ENCODE measurements around the gene SLC11A1. TPM values are rescaled to one million over a fixed set of nuclear protein-coding genes. Genes with fewer than 3 reads are reported as not detected.

SLC11A1 gene
- total RNA-seq, result under 1 TPM; 0.10 to 0.26 TPM

GRCh38 chr2:218381916-218382366 is at the start of gene SLC11A1:
Gene SLC11A1 (plus strand): TSS chr2:218382273. CDS start chr2:218382369, 96 bp downstream.
- Mint-ChIP-seq H3K9me3 (no peaks in the 10 kb centered on the region), H3K36me3 (no peaks in the 10 kb centered on the region), H3K27me3 (peaks cover 2% of the 10 kb centered on the region), H3K4me3 (no peak within 1 kb of the TSS), H3K4me1 (ENCODE audit: low read depth) (no peaks in the 10 kb centered on the region), H3K27ac (no peak within 1 kb of the TSS)
- ChIA-PET POLR2A (no interaction called here), CTCF (no interaction called here)
- no peak for DNase-seq
- intact Hi-C loops (cut with micrococcal nuclease), result no loop called here

- intact Hi-C loops (cut with micrococcal nuclease), result no loop called here
- DNase-seq, result no peak
- H3K27ac Mint-ChIP-seq, result no peak overlapping the region
- no peaks in the 10 kb centered on the region for H3K36me3 Mint-ChIP-seq
- H3K4me1 Mint-ChIP-seq (ENCODE audit: low read depth), result peaks cover 3% of the 10 kb centered on the region
- no peaks in the 10 kb centered on the region for H3K27me3 Mint-ChIP-seq
- CTCF ChIA-PET, result interaction anchor here (0.6 to 1.4 kb wide), 3 partner anchors 25 to 37 kb away, joined by 3 to 4 read pairs (median 4); partner anchors contain the start of gene CATIP
- POLR2A ChIA-PET, result no interaction called here
- no peak overlapping the region for H3K4me3 Mint-ChIP-seq
- H3K9me3 Mint-ChIP-seq, result no peaks in the 10 kb centered on the region
These were observed 49.8 kb upstream of the SLC11A1 start for GRCh38 chr2:218332288-218332687.

GRCh38 chr2:218332920-218333645 is 49.0 kb upstream of the SLC11A1 start:
- CTCF ChIA-PET, result interaction anchor here (1.0 kb wide), 1 partner anchor 24 kb away, joined by 3 read pairs; the partner anchor contains the start of gene CATIP
- H3K9me3 Mint-ChIP-seq, result no peaks in the 10 kb centered on the region
- DNase-seq, result peak; percentile 28
- POLR2A ChIA-PET, result no interaction called here
- intact Hi-C loops (cut with micrococcal nuclease), result no loop called here
- H3K36me3 Mint-ChIP-seq, result no peaks in the 10 kb centered on the region
- H3K4me3 Mint-ChIP-seq, result no peak overlapping the region
- H3K27ac Mint-ChIP-seq, result no peak overlapping the region
- H3K27me3 Mint-ChIP-seq, result no peaks in the 10 kb centered on the region
- H3K4me1 Mint-ChIP-seq (ENCODE audit: low read depth), result peaks cover 3% of the 10 kb centered on the region

DNA sequence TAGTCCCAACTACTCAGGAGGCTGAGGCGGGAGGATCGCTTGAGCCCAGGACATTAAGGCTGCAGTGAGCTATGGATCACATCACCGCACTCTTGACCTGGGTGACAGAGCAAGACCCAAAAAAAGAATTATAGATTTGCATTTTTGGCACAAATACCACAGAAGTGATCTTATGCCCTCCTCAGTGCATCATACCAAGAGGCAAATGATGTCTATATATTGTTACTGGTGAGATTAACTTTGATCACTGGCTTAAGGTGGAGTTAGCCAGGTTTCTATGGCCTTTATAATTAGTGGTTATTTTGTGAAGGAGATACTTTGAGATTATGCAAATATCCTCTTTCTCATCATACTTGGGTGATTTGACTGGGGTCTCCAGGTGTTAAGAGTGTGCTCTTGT is 47.5 kb upstream of the SLC11A1 start:
- no peak for DNase-seq
- ChIA-PET CTCF (no interaction called here), POLR2A (no interaction called here)
- intact Hi-C loops (cut with micrococcal nuclease), result no loop called here
- Mint-ChIP-seq H3K4me3 (no peak overlapping the region), H3K4me1 (ENCODE audit: low read depth) (peaks cover 3% of the 10 kb centered on the region), H3K27me3 (no peaks in the 10 kb centered on the region), H3K36me3 (no peaks in the 10 kb centered on the region), H3K27ac (no peak overlapping the region), H3K9me3 (no peaks in the 10 kb centered on the region)

- Mint-ChIP-seq H3K27me3 (no peaks in the 10 kb centered on the region), H3K9me3 (no peaks in the 10 kb centered on the region), H3K4me1 (ENCODE audit: low read depth) (no peaks in the 10 kb centered on the region), H3K36me3 (no peaks in the 10 kb centered on the region), H3K27ac (no peak overlapping the region), H3K4me3 (no peak overlapping the region)
- ChIA-PET CTCF (interaction anchor here (1.1 kb wide), 1 partner anchor 39 kb away, joined by 3 read pairs; no protein-coding TSS in a partner anchor), POLR2A (no interaction called here)
- intact Hi-C loops (cut with micrococcal nuclease), result no loop called here
- DNase-seq, result no peak
These were observed 41.4 kb upstream of the SLC11A1 start for GRCh38 chr2:218340656-218341055.

- H3K4me3 Mint-ChIP-seq, result no peak overlapping the region
- no peaks in the 10 kb centered on the region for H3K9me3 Mint-ChIP-seq
- CTCF ChIA-PET, result interaction anchor here (1.1 kb wide), 1 partner anchor 39 kb away, joined by 3 read pairs; no protein-coding TSS in a partner anchor
- H3K4me1 Mint-ChIP-seq (ENCODE audit: low read depth), result no peaks in the 10 kb centered on the region
- no peaks in the 10 kb centered on the region for H3K27me3 Mint-ChIP-seq
- intact Hi-C loops (cut with micrococcal nuclease), result no loop called here
- POLR2A ChIA-PET, result no interaction called here
- no peaks in the 10 kb centered on the region for H3K36me3 Mint-ChIP-seq
- DNase-seq, result no peak
- H3K27ac Mint-ChIP-seq, result no peak overlapping the region
These were observed 40.7 kb upstream of the SLC11A1 start for GRCh38 chr2:218341381-218341780.

GRCh38 chr2:218342837-218343236 is 39.2 kb upstream of the SLC11A1 start:
- CTCF ChIA-PET, result interaction anchor here (1.4 kb wide), 1 partner anchor 13 kb away, joined by 3 read pairs; the partner anchor contains the start of gene CATIP
- H3K9me3 Mint-ChIP-seq, result no peaks in the 10 kb centered on the region

GRCh38 chr2:218343591-218343990 is 38.5 kb upstream of the SLC11A1 start:
- Mint-ChIP-seq H3K4me1 (ENCODE audit: low read depth) (no peaks in the 10 kb centered on the region), H3K36me3 (no peaks in the 10 kb centered on the region), H3K9me3 (no peaks in the 10 kb centered on the region), H3K27ac (no peak overlapping the region), H3K27me3 (no peaks in the 10 kb centered on the region), H3K4me3 (no peak overlapping the region)
- intact Hi-C loops (cut with micrococcal nuclease), result no loop called here
- POLR2A ChIA-PET, result no interaction called here
- CTCF ChIA-PET, result interaction anchor here (1.5 kb wide), 1 partner anchor 42 kb away, joined by 4 read pairs; no protein-coding TSS in a partner anchor
- no peak for DNase-seq

More at GRCh38 chr2:218342837-218343236, 39.2 kb upstream of the SLC11A1 start:
- Mint-ChIP-seq H3K4me1 (ENCODE audit: low read depth) (no peaks in the 10 kb centered on the region), H3K36me3 (no peaks in the 10 kb centered on the region), H3K4me3 (no peak overlapping the region), H3K27me3 (no peaks in the 10 kb centered on the region), H3K27ac (no peak overlapping the region)
- intact Hi-C loops (cut with micrococcal nuclease), result no loop called here
- POLR2A ChIA-PET, result no interaction called here
- no peak for DNase-seq

DNA sequence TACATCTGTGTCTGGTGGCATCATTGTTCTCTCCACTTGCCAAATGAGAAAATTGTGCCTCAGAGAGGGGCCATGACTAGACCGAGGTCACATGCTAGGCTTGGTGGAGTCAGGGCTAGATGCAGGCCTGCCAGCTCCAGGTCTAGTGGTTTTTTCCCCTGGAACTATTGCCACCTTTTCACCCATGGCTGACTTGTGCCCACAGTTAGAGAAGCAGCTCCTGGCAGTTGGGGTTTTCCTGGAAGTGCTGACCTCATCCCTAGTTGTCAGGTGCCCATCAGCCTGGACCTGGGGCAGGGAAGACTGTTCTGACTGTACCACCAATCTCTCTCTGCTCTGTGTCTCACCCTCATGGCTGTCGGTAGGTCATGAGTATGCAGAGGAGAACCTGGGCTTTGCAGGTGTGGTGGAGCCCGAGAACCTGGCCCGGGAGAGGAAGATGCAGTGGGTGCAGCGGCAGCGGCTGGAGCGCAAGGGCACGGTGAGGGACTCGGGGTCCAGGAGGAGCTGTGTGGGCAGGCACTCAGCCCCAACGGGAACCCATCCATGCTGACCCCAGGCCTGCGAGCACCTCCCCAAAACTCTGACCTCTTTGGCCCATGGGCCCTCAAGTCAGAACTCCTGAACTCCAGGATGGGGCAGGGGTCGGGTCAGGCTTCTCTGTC is 37.9 kb upstream of the SLC11A1 start:
- H3K27me3 Mint-ChIP-seq, result no peaks in the 10 kb centered on the region
- POLR2A ChIA-PET, result no interaction called here
- no peaks in the 10 kb centered on the region for H3K9me3 Mint-ChIP-seq
- H3K4me1 Mint-ChIP-seq (ENCODE audit: low read depth), result no peaks in the 10 kb centered on the region
- CTCF ChIA-PET, result interaction anchor here (1.5 kb wide), 1 partner anchor 43 kb away, joined by 4 read pairs; no protein-coding TSS in a partner anchor
- no peak for DNase-seq
- no peaks in the 10 kb centered on the region for H3K36me3 Mint-ChIP-seq
- intact Hi-C loops (cut with micrococcal nuclease), result no loop called here
- no peak overlapping the region for H3K27ac Mint-ChIP-seq
- no peak overlapping the region for H3K4me3 Mint-ChIP-seq

DNA sequence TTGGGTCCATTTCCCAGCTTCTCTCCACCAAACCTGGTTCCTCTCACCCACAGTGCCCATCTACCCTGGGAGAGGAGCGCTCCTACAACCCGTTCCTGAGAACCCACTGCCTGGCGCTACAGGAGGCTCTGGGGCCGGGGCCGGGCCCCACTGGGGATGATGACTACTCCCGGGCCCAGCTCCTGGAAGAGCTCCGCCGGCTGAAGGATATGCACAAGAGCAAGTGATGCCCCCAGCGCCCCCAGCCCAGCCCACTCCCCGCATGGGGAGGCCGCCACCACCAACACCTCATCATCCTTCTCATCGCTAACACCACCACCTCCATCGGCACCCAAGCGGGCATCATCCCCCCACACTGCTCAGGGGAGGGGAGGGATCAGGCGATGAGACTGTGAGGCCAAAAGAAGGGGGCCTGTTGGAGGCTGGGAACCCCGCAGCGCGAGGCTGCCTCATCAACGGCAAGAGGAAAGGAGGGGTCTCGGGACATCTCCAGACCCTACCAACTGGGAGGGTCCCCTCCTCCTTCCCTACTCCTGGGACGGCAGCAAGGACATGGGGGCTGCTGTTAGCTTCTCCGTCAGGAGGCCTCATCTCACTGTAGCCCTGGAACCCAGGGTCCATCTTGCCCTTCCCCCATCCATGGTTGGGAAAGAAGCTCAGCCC is 37.2 kb upstream of the SLC11A1 start:
- intact Hi-C loops (cut with micrococcal nuclease), result no loop called here
- CTCF ChIA-PET, result interaction anchor here (1.5 kb wide), 1 partner anchor 43 kb away, joined by 4 read pairs; no protein-coding TSS in a partner anchor
- H3K4me3 Mint-ChIP-seq, result no peak overlapping the region

GRCh38 chr2:218345491-218346236 is 36.4 kb upstream of the SLC11A1 start:
- ChIA-PET CTCF (no interaction called here), POLR2A (no interaction called here)
- no peak overlapping the region for H3K4me3 Mint-ChIP-seq
- H3K27ac Mint-ChIP-seq, result no peak overlapping the region
- H3K27me3 Mint-ChIP-seq, result no peaks in the 10 kb centered on the region
- intact Hi-C loops (cut with micrococcal nuclease), result no loop called here
- no peaks in the 10 kb centered on the region for H3K9me3 Mint-ChIP-seq
- H3K36me3 Mint-ChIP-seq, result no peaks in the 10 kb centered on the region
- H3K4me1 Mint-ChIP-seq (ENCODE audit: low read depth), result no peaks in the 10 kb centered on the region
- no peak for DNase-seq

More for the DNA sequence above, 37.2 kb upstream of the SLC11A1 start:
- no peaks in the 10 kb centered on the region for H3K4me1 Mint-ChIP-seq (ENCODE audit: low read depth)
- POLR2A ChIA-PET, result no interaction called here
- no peaks in the 10 kb centered on the region for H3K36me3 Mint-ChIP-seq
- no peak for DNase-seq
- no peaks in the 10 kb centered on the region for H3K27me3 Mint-ChIP-seq
- H3K9me3 Mint-ChIP-seq, result no peaks in the 10 kb centered on the region
- no peak overlapping the region for H3K27ac Mint-ChIP-seq

All from activated CD4-positive, alpha-beta memory T cell treated with anti-CD3 and anti-CD28 coated beads for 36 hours (primary cell).